H9 (cell line): ENCODE measurements around the gene PTPRR. TPM values are rescaled to one million over a fixed set of nuclear protein-coding genes. Genes with fewer than 3 reads are reported as not detected.

Experiments
- DNase-seq: peaks from one replicate; pipeline ENCODE4 v3.0.0-alpha.2; 2017
- H2AFZ ChIP-seq: one replicate; pipeline ENCODE4 v1.6.1; 2013; ENCODE audit warnings: mild to moderate bottlenecking, low read length, control low read depth, moderate library complexity
- H2AK5ac ChIP-seq: 2 replicates; pipeline ENCODE4 v1.6.1; 2013; ENCODE audit warnings: low read length, control low read depth, mixed read lengths; ENCODE audit not compliant: insufficient read length
- H2BK120ac ChIP-seq: one replicate; pipeline ENCODE4 v1.6.1; 2013; ENCODE audit warnings: low read depth, mild to moderate bottlenecking, low read length, control low read depth, inconsistent platforms; ENCODE audit not compliant: poor library complexity, severe bottlenecking
- H2BK12ac ChIP-seq: 2 replicates; pipeline ENCODE4 v1.6.1; 2013; ENCODE audit warnings: low read length, control low read depth, mixed read lengths, low read depth; ENCODE audit not compliant: insufficient read length
- H2BK15ac ChIP-seq: 2 replicates; pipeline ENCODE4 v1.6.1; 2013; ENCODE audit warnings: low read depth, low read length, control low read depth
- H2BK20ac ChIP-seq: one replicate; pipeline ENCODE4 v1.6.1; 2013; ENCODE audit warnings: low read depth, mild to moderate bottlenecking, low read length, control low read depth, inconsistent platforms; ENCODE audit not compliant: poor library complexity, severe bottlenecking
- H2BK5ac ChIP-seq: 2 replicates; pipeline ENCODE4 v1.6.1; 2013; ENCODE audit warnings: low read length, control low read depth, mixed read lengths; ENCODE audit not compliant: insufficient read length
- H3K14ac ChIP-seq: 2 replicates; pipeline ENCODE4 v1.6.1; 2013; ENCODE audit warnings: low read length, control low read depth; ENCODE audit not compliant: insufficient read depth
- H3K18ac ChIP-seq: 2 replicates; pipeline ENCODE4 v1.6.1; 2013; ENCODE audit warnings: low read depth, mild to moderate bottlenecking, mixed read lengths, low read length, control low read depth; ENCODE audit not compliant: insufficient read length
- H3K23ac ChIP-seq: 2 replicates; pipeline ENCODE4 v1.6.1; 2013; ENCODE audit warnings: low read length, control low read depth, mixed read lengths, low read depth; ENCODE audit not compliant: insufficient read length
- H3K23me2 ChIP-seq: 2 replicates; pipeline ENCODE4 v1.6.1; 2013; ENCODE audit warnings: low read depth, mild to moderate bottlenecking, mixed read lengths, low read length, control low read depth; ENCODE audit not compliant: insufficient read length, poor library complexity, severe bottlenecking
- H3K27ac ChIP-seq: 2 replicates; pipeline ENCODE4 v1.5.1; 2013; ENCODE audit warnings: low read length, control low read depth, mixed read lengths, low read depth; ENCODE audit not compliant: insufficient read length
- H3K27me3 ChIP-seq: 2 replicates; pipeline ENCODE4 v1.6.1; 2013; ENCODE audit warnings: low read length, control low read depth, inconsistent platforms; ENCODE audit not compliant: insufficient read depth
- H3K4ac ChIP-seq: 2 replicates; pipeline ENCODE4 v1.6.1; 2013; ENCODE audit warnings: low read depth, mild to moderate bottlenecking, control low read depth, inconsistent platforms, low read length, moderate library complexity
- H3K4me1 ChIP-seq: 2 replicates; pipeline ENCODE4 v1.6.1; 2013; ENCODE audit warnings: low read length, control low read depth, inconsistent platforms; ENCODE audit not compliant: insufficient read depth
- H3K4me2 ChIP-seq: 2 replicates; pipeline ENCODE4 v1.6.1; 2013; ENCODE audit warnings: low read length, control low read depth, mixed read lengths; ENCODE audit not compliant: insufficient read length, insufficient read depth
- H3K56ac ChIP-seq: 2 replicates; pipeline ENCODE4 v1.6.1; 2013; ENCODE audit warnings: low read depth, mild to moderate bottlenecking, mixed read lengths, low read length, control low read depth; ENCODE audit not compliant: insufficient read length
- H3K79me1 ChIP-seq: 2 replicates; pipeline ENCODE4 v1.6.1; 2013; ENCODE audit warnings: low read depth, mild to moderate bottlenecking, moderate library complexity, low read length, control low read depth, inconsistent platforms; ENCODE audit not compliant: insufficient read depth, poor library complexity, severe bottlenecking
- H3K79me2 ChIP-seq: 2 replicates; pipeline ENCODE4 v1.6.1; 2013; ENCODE audit warnings: low read length, control low read depth, inconsistent platforms; ENCODE audit not compliant: insufficient read depth
- H3K9ac ChIP-seq: 2 replicates; pipeline ENCODE4 v1.6.1; 2013; ENCODE audit warnings: low read length, control low read depth, mixed read lengths; ENCODE audit not compliant: insufficient read length; ENCODE audit errors: extremely low read depth
- H3K9me3 ChIP-seq: one replicate; pipeline ENCODE4 v1.6.1; 2013; ENCODE audit warnings: low read depth, low read length, inconsistent platforms; ENCODE audit not compliant: control insufficient read depth
- H3T11ph ChIP-seq: one replicate; pipeline ENCODE4 v1.6.1; 2013; ENCODE audit warnings: mild to moderate bottlenecking, low read length, control low read depth, inconsistent platforms
- H4K20me1 ChIP-seq: one replicate; pipeline ENCODE4 v1.6.1; 2013; ENCODE audit not compliant: control insufficient read depth, insufficient read length, insufficient read depth
- H4K5ac ChIP-seq: 2 replicates; pipeline ENCODE4 v1.6.1; 2013; ENCODE audit warnings: low read depth, mild to moderate bottlenecking, mixed read lengths, low read length, control low read depth; ENCODE audit not compliant: insufficient read length
- H4K8ac ChIP-seq: replicated peaks from 2 replicates; pipeline ENCODE4 v1.6.1; 2013; ENCODE audit warnings: low read length, control low read depth, mixed read lengths, low read depth; ENCODE audit not compliant: insufficient read length
- H4K91ac ChIP-seq: 2 replicates; pipeline ENCODE4 v1.6.1; 2013; ENCODE audit warnings: low read depth, mild to moderate bottlenecking, moderate library complexity, mixed read lengths, low read length, control low read depth; ENCODE audit not compliant: insufficient read length
- H3K27ac Mint-ChIP-seq, 3 experiments: 2 replicates in 2 of 3; 3 replicates in 1 of 3; pipeline ENCODE4 v1.8.0; 2020 to 2021; ENCODE audit warnings: mixed read lengths in 3 of 3, mild to moderate bottlenecking in 1 of 3, moderate library complexity in 1 of 3
- H3K27me3 Mint-ChIP-seq: 2 replicates; pipeline ENCODE4 v1.8.0; 2021; ENCODE audit warnings: low read depth, mild to moderate bottlenecking, moderate library complexity, mixed read lengths
- H3K36me3 Mint-ChIP-seq, 3 experiments: 2 replicates in 2 of 3; 3 replicates in 1 of 3; pipeline ENCODE4 v1.8.0; 2020 to 2021; ENCODE audit warnings: low read depth in 3 of 3, mixed read lengths in 3 of 3; ENCODE audit not compliant: insufficient read depth in 1 of 3
- H3K4me1 Mint-ChIP-seq, 2 experiments: 2 replicates each; pipeline ENCODE4 v1.8.0; 2020; ENCODE audit warnings: mixed read lengths in 2 of 2
- H3K4me3 Mint-ChIP-seq, 2 experiments: 2 replicates in 1 of 2; 3 replicates in 1 of 2; pipeline ENCODE4 v1.8.0; 2020 to 2021; ENCODE audit warnings: mild to moderate bottlenecking in 2 of 2, mixed read lengths in 2 of 2, moderate library complexity in 1 of 2
- H3K9me3 Mint-ChIP-seq, 2 experiments: 2 replicates in 1 of 2; 3 replicates in 1 of 2; pipeline ENCODE4 v1.8.0; 2020; ENCODE audit warnings: mild to moderate bottlenecking in 2 of 2, mixed read lengths in 2 of 2, moderate library complexity in 1 of 2
- CTCF ChIP-seq: fragments of 200-600 bp; sonication (generic); conservative IDR thresholded peaks from 3 replicates; pipeline ENCODE4 v1.8.0; 2021; ENCODE audit warnings: antibody characterized with exemption, mild to moderate bottlenecking
- WGBS: extraction: QIAGEN DNeasy Blood & Tissue Kit; methylation state at CpG from one replicate; pipeline ENCODE4 v1.1.7; 2013; ENCODE audit warnings: missing lambda C conversion rate, low lambda C conversion rate, mixed read lengths; ENCODE audit not compliant: insufficient read length; ENCODE audit errors: extremely low coverage; 5-methylcytosine and 5-hydroxymethylcytosine counted together
- total RNA-seq: library from RNA; stranded (reverse); gene quantifications from 2 replicates; pipeline ENCODE4 v1.2.1, GENCODE V29; 2021

Gene PTPRR
- total RNA-seq, 1 experiment from 2014 or later: 0.22 TPM

- no peak overlapping the region for H2BK20ac ChIP-seq
- Mint-ChIP-seq H3K9me3 (peaks cover 3% of the 10 kb centered on the region in 2 experiments), H3K4me3 (no peak overlapping the region), H3K4me1 (peaks cover 12 to 14% of the 10 kb centered on the region in 2 experiments), H3K27ac (no peak overlapping the region), H3K36me3 (no peaks in the 10 kb centered on the region), H3K27me3 (peaks cover 27% of the 10 kb centered on the region)
- H3K23ac ChIP-seq: no peak overlapping the region
- no CpG with 5 or more reads among the region's 5 CpGs for WGBS
- H3T11ph ChIP-seq: no peak overlapping the region
- no peak overlapping the region for H3K14ac ChIP-seq
- peaks cover 3% of the 10 kb centered on the region; the same call in 1 of the 2 replicates for H3K27me3 ChIP-seq
- peaks cover 7% of the 10 kb centered on the region for H3K23me2 ChIP-seq
- no peak overlapping the region for H2AK5ac ChIP-seq
- H2BK120ac ChIP-seq: no peak overlapping the region
- H2BK5ac ChIP-seq: no peak overlapping the region
- no peaks in the 10 kb centered on the region for H3K79me2 ChIP-seq
- no peak overlapping the region for H3K9ac ChIP-seq
- H3K4ac ChIP-seq: no peak overlapping the region
- no peaks in the 10 kb centered on the region for H3K79me1 ChIP-seq
- DNase-seq: no peak
- H4K91ac ChIP-seq: no peak overlapping the region
- TF ChIP-seq CTCF: no peak
- no peaks in the 10 kb centered on the region for H3K4me1 ChIP-seq
- no peak overlapping the region for H2AFZ ChIP-seq
- H3K18ac ChIP-seq: no peak overlapping the region
- no peaks in the 10 kb centered on the region for H3K9me3 ChIP-seq
- no peak overlapping the region for H2BK15ac ChIP-seq
- H3K4me2 ChIP-seq: no peak overlapping the region
- no peak overlapping the region for H4K8ac ChIP-seq
- H3K56ac ChIP-seq: no peak overlapping the region
- no peak overlapping the region for H4K5ac ChIP-seq
- no peak overlapping the region for H3K27ac ChIP-seq
- H2BK12ac ChIP-seq: no peak overlapping the region
- no peaks in the 10 kb centered on the region for H4K20me1 ChIP-seq
Measured at GRCh38 chr12:70605976-70606375, 314.6 kb downstream of the PTPRR start.
